GM23338 (cell line): Measurements from ENCODE around the gene POU3F2. TPM values are rescaled to one million over a fixed set of nuclear protein-coding genes. Genes with fewer than 3 reads are reported as not detected.
A peak's percentile ranks its signal among the peaks of the same experiment; 100 is the strongest.

Experiments
- ATAC-seq: fragments of 200-7000 bp; cut with Tn5 transposase; 3 replicates; pipeline ENCODE4 v1.9.1; 2020
- DNase-seq: peaks from one replicate; pipeline ENCODE4 v3.0.0-alpha.2; 2015; ENCODE audit warnings: low spot score
- H2AFZ ChIP-seq: fragments of 200-600 bp; sonication (generic); 2 replicates; pipeline ENCODE4 v1.8.0; 2016; ENCODE audit warnings: antibody characterized with exemption, mild to moderate bottlenecking, moderate library complexity
- H3F3A ChIP-seq: fragments of 200-600 bp; sonication (generic); replicated peaks from 2 replicates; pipeline ENCODE4 v1.8.0; 2017; ENCODE audit warnings: antibody characterized with exemption, mixed run types, low read depth
- H3K27ac ChIP-seq: fragments of 200-600 bp; sonication (generic); 2 replicates; pipeline ENCODE4 v1.6.1; 2016; ENCODE audit warnings: low read depth
- H3K27me3 ChIP-seq: fragments of 200-600 bp; sonication (generic); 2 replicates; pipeline ENCODE4 v1.8.0; 2016; ENCODE audit warnings: mild to moderate bottlenecking, mixed run types, moderate library complexity; ENCODE audit not compliant: insufficient read depth
- H3K36me3 ChIP-seq: fragments of 200-600 bp; sonication (generic); 2 replicates; pipeline ENCODE4 v1.8.0; 2016; ENCODE audit warnings: mild to moderate bottlenecking; ENCODE audit not compliant: insufficient read depth
- H3K4me1 ChIP-seq: fragments of 200-600 bp; sonication (generic); 2 replicates; pipeline ENCODE4 v1.8.0; 2016; ENCODE audit warnings: mild to moderate bottlenecking, moderate library complexity; ENCODE audit not compliant: insufficient read depth
- H3K4me2 ChIP-seq: fragments of 200-600 bp; sonication (generic); 2 replicates; pipeline ENCODE4 v1.7.1; 2017; ENCODE audit warnings: mixed run types
- H3K4me3 ChIP-seq: fragments of 200-600 bp; sonication (generic); 2 replicates; pipeline ENCODE4 v1.6.1; 2016; ENCODE audit warnings: mixed run types
- H3K79me2 ChIP-seq: fragments of 200-600 bp; sonication (generic); replicated peaks from 2 replicates; pipeline ENCODE4 v1.8.0; 2017; ENCODE audit warnings: mild to moderate bottlenecking; ENCODE audit not compliant: insufficient read depth
- H3K9me2 ChIP-seq: fragments of 200-600 bp; sonication (generic); 2 replicates; pipeline ENCODE4 v1.8.0; 2017; ENCODE audit not compliant: insufficient read depth
- H4K20me1 ChIP-seq: fragments of 200-600 bp; sonication (generic); replicated peaks from 2 replicates; pipeline ENCODE4 v1.8.0; 2017; ENCODE audit warnings: mild to moderate bottlenecking; ENCODE audit not compliant: insufficient read depth
- H3K27ac Mint-ChIP-seq: 2 replicates; pipeline ENCODE4 v1.8.0; 2020; ENCODE audit warnings: inconsistent platforms, mild to moderate bottlenecking, moderate library complexity, mixed read lengths
- H3K27me3 Mint-ChIP-seq: 3 replicates; pipeline ENCODE4 v1.8.0; 2022; ENCODE audit warnings: low read depth, mild to moderate bottlenecking, moderate library complexity, mixed read lengths, inconsistent platforms; ENCODE audit not compliant: insufficient read depth, poor library complexity
- H3K36me3 Mint-ChIP-seq: 3 replicates; pipeline ENCODE4 v1.8.0; 2021; ENCODE audit warnings: low read depth, mild to moderate bottlenecking, inconsistent platforms, moderate library complexity, mixed read lengths
- H3K4me1 Mint-ChIP-seq: 3 replicates; pipeline ENCODE4 v1.8.0; 2020; ENCODE audit warnings: mild to moderate bottlenecking, inconsistent platforms, mixed read lengths
- H3K4me3 Mint-ChIP-seq: 3 replicates; pipeline ENCODE4 v1.8.0; 2021; ENCODE audit warnings: moderate library complexity, mild to moderate bottlenecking, inconsistent platforms, mixed read lengths
- H3K9me3 Mint-ChIP-seq: 3 replicates; pipeline ENCODE4 v1.8.0; 2020; ENCODE audit warnings: moderate library complexity, mild to moderate bottlenecking, inconsistent platforms, mixed read lengths
- CREB1 ChIP-seq: fragments of 250-450 bp; sonication (Bioruptor Pico); IDR thresholded peaks from 2 replicates; pipeline ENCODE4 v1.5.0; 2020; ENCODE audit warnings: low read depth, mild to moderate bottlenecking, moderate library complexity
- EZH2 ChIP-seq: fragments of 200-600 bp; sonication (generic); IDR thresholded peaks from one replicate; pipeline ENCODE4 v1.8.0; 2017; ENCODE audit warnings: antibody characterized with exemption, mild to moderate bottlenecking, low read depth; ENCODE audit not compliant: unreplicated experiment
- JUNB ChIP-seq: IDR thresholded peaks from one replicate; pipeline ENCODE4 v1.6.1; 2016; ENCODE audit warnings: antibody characterized with exemption; ENCODE audit not compliant: unreplicated experiment
- POLR2AphosphoS5 ChIP-seq: IDR thresholded peaks from 2 replicates; pipeline ENCODE4 v1.6.1; 2016; ENCODE audit warnings: antibody characterized with exemption, low read depth
- STAT1 ChIP-seq: IDR thresholded peaks from one replicate; pipeline ENCODE4 v1.6.1; 2016; ENCODE audit warnings: antibody characterized with exemption; ENCODE audit not compliant: unreplicated experiment
- ZNF114 ChIP-seq: fragments of 250-450 bp; sonication (Bioruptor Pico); IDR thresholded peaks from 2 replicates; pipeline ENCODE4 v1.5.0; 2020; ENCODE audit warnings: mild to moderate bottlenecking, moderate library complexity
- ZNF331 ChIP-seq: fragments of 250-450 bp; sonication (Bioruptor Pico); IDR thresholded peaks from 2 replicates; pipeline ENCODE4 v1.5.0; 2020; ENCODE audit warnings: low read depth, mild to moderate bottlenecking, moderate library complexity
- polyA plus RNA-seq: library from polyadenylated mRNA; unstranded; fragments of >200 nt; fragmentation: Nextera tagmentation; extraction: Ambion mirVana; gene quantifications from 2 replicates; pipeline ENCODE4 v1.2.1, GENCODE V29; 2016
- total RNA-seq: library from RNA; depleted of rRNA; stranded (reverse); fragments of >200 nt; shearing (Covaris generic); gene quantifications from 2 replicates; pipeline ENCODE4 v1.2.3, GENCODE V29; 2014
- TF ChIP-seq, protein P1 (sequence below): IDR thresholded peaks from 2 replicates; pipeline ENCODE4 v1.6.1; 2016; ENCODE audit warnings: antibody characterized with exemption
- TF ChIP-seq, protein P2 (sequence below): IDR thresholded peaks from one replicate; pipeline ENCODE4 v1.6.1; 2018; ENCODE audit warnings: antibody characterized with exemption; ENCODE audit not compliant: unreplicated experiment

POU3F2 gene
- total and polyA plus RNA-seq, 2 experiments from 2014 or later = 0.26 to 0.76 TPM

DNA sequence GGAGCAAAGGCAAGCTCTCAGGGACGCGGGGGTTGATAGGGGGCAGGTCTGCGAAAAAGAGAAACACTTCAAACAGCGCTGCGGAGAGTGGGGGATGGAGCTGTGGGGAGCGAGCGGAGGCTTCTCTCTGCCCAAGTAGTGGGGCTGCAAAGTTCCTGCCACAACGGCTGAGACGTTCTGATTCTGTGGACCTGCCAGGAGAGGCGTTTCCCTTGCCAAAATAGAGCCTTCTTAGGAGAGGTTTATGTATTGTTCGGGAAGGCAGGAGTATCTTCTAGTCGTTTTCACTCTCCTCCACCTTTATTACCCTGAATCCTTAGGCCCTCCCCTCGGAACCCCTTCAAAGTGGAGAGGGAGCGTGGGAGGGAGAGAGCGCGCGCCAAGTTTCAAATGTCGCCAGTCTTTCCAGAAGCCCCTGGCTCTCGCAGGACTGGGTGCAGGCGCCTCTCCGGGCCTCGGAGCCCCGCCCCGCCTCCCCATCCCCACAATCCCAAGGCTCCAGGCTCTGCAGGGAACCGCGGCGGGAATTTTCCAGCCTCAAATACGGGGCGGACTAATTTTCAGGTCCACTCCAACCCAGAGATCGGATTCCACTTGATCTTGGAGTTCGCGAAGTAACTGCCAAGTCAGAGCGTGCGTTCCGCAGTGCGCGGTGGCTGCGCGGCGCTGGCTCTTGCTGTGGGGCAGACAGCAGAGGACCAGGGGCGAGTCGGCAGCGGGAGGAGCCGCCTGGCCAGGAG, 10.0 kb upstream of the POU3F2 start:
- H3K27ac ChIP-seq = no peak overlapping the region
- peaks cover 80% of the 10 kb centered on the region for H3K27me3 ChIP-seq
- no peaks in the 10 kb centered on the region; the same call in 2 of the 3 replicates for H3K9me3 Mint-ChIP-seq
- H3K9me2 ChIP-seq = no peaks in the 10 kb centered on the region; the same call in 1 of the 2 replicates
- peak overlapping the region; percentile 71 for H3K4me3 ChIP-seq
- H3K27me3 Mint-ChIP-seq = peaks cover 64% of the 10 kb centered on the region
- DNase-seq = peak; percentile 65
- peak overlapping the region; percentile 93 for H2AFZ ChIP-seq
- no peak for TF ChIP-seq POLR2AphosphoS5
- no peak for TF ChIP-seq STAT1
- TF ChIP-seq JUNB = no peak
- TF ChIP-seq, protein P1, sequence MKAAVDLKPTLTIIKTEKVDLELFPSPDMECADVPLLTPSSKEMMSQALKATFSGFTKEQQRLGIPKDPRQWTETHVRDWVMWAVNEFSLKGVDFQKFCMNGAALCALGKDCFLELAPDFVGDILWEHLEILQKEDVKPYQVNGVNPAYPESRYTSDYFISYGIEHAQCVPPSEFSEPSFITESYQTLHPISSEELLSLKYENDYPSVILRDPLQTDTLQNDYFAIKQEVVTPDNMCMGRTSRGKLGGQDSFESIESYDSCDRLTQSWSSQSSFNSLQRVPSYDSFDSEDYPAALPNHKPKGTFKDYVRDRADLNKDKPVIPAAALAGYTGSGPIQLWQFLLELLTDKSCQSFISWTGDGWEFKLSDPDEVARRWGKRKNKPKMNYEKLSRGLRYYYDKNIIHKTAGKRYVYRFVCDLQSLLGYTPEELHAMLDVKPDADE = no peak
- TF ChIP-seq CREB1 = no peak
- TF ChIP-seq EZH2 = peak; percentile 18
- no peak for TF ChIP-seq ZNF114 (CRISPR knock-in tag)
- TF ChIP-seq, protein P2, sequence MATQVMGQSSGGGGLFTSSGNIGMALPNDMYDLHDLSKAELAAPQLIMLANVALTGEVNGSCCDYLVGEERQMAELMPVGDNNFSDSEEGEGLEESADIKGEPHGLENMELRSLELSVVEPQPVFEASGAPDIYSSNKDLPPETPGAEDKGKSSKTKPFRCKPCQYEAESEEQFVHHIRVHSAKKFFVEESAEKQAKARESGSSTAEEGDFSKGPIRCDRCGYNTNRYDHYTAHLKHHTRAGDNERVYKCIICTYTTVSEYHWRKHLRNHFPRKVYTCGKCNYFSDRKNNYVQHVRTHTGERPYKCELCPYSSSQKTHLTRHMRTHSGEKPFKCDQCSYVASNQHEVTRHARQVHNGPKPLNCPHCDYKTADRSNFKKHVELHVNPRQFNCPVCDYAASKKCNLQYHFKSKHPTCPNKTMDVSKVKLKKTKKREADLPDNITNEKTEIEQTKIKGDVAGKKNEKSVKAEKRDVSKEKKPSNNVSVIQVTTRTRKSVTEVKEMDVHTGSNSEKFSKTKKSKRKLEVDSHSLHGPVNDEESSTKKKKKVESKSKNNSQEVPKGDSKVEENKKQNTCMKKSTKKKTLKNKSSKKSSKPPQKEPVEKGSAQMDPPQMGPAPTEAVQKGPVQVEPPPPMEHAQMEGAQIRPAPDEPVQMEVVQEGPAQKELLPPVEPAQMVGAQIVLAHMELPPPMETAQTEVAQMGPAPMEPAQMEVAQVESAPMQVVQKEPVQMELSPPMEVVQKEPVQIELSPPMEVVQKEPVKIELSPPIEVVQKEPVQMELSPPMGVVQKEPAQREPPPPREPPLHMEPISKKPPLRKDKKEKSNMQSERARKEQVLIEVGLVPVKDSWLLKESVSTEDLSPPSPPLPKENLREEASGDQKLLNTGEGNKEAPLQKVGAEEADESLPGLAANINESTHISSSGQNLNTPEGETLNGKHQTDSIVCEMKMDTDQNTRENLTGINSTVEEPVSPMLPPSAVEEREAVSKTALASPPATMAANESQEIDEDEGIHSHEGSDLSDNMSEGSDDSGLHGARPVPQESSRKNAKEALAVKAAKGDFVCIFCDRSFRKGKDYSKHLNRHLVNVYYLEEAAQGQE = no peak
- H4K20me1 ChIP-seq = peaks cover 6% of the 10 kb centered on the region; the same call in 1 of the 2 replicates
- peak; percentile 61 for ATAC-seq
- no peak overlapping the region for H3K27ac Mint-ChIP-seq
- H3K4me2 ChIP-seq = peak overlapping the region; percentile 96
- H3K36me3 ChIP-seq = no peaks in the 10 kb centered on the region
- peaks cover 31% of the 10 kb centered on the region for H3K4me1 Mint-ChIP-seq
- H3K36me3 Mint-ChIP-seq = no peaks in the 10 kb centered on the region
- 0 out of 2 replicates have a peak, but pooled peaks cover 10% of the 10 kb centered on the region for H3F3A ChIP-seq
- peaks cover 40% of the 10 kb centered on the region for H3K4me1 ChIP-seq
- peak overlapping the region; percentile 87 for H3K4me3 Mint-ChIP-seq
- no peaks in the 10 kb centered on the region for H3K79me2 ChIP-seq

DNA sequence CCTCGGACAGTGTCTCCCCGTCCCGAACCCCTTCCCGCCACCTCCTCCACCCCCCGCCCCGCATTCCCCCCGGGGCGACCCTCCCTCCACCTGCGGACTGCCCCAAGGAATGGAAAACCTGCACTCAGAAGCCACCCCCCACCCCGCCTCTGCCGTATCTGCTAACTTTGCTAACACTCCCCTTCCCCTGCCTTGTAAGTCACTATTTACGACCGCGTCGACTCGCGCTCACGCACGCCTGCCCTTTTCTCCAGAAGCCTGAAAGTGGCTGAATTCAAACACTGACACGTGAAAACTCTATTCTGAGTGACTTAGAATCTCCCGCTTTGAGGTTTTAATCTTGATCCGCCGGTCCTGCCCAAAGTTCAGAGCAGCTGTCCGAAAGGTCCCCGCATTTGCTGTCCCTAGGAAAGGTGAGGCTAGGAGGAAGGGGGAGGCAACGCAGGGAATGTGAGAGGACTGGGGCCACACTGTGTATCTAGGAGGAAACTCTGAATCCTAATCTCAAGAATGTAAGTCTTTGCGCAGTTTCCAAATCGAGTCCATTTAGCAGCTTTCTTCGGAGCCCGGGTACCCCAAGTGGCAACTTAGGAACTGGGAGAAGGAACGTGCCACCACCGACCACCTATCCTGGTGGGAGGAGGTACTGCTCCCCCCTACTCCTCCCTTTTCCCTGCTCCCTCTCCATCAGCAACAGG, 9.3 kb upstream of the POU3F2 start:
- peaks cover 87% of the 10 kb centered on the region for H3K27me3 ChIP-seq
- H3K4me2 ChIP-seq = peak overlapping the region; percentile 96
- TF ChIP-seq ZNF331 (CRISPR knock-in tag) = no peak
- TF ChIP-seq EZH2 = peak; percentile 89
- Mint-ChIP-seq H3K27me3 (peaks cover 71% of the 10 kb centered on the region), H3K27ac (no peak overlapping the region), H3K4me3 (peak overlapping the region; percentile 87), H3K36me3 (no peaks in the 10 kb centered on the region), H3K9me3 (no peaks in the 10 kb centered on the region; the same call in 2 of the 3 replicates), H3K4me1 (peaks cover 34% of the 10 kb centered on the region)
- no peaks in the 10 kb centered on the region for H3K9me2 ChIP-seq
- ATAC-seq (peak; percentile 41), DNase-seq (peak; percentile 74)
- peaks cover 12% of the 10 kb centered on the region; the same call in 1 of the 2 replicates for H4K20me1 ChIP-seq
- H3K4me1 ChIP-seq = peaks cover 47% of the 10 kb centered on the region
- 0 out of 2 replicates have a peak, but pooled peaks cover 10% of the 10 kb centered on the region for H3F3A ChIP-seq
- H3K4me3 ChIP-seq = peak overlapping the region; percentile 71
- H3K36me3 ChIP-seq = no peaks in the 10 kb centered on the region
- no peaks in the 10 kb centered on the region for H3K79me2 ChIP-seq
- peak overlapping the region; percentile 96 for H2AFZ ChIP-seq
- no peak overlapping the region for H3K27ac ChIP-seq
